A375 (cell line): ENCODE data around the gene ZNF544. TPM values are rescaled to one million over a fixed set of nuclear protein-coding genes. Genes with fewer than 3 reads are reported as not detected.

Source experiments
- total RNA-seq: library from RNA; depleted of rRNA; stranded (reverse); fragments of >200 nt; shearing (Covaris generic); gene quantifications from 2 replicates; pipeline ENCODE4 v1.2.3, GENCODE V29; 2014; rRNA removed

Gene ZNF544
- 59.9 and 84.8 TPM in 2 replicates for total RNA-seq

DNA sequence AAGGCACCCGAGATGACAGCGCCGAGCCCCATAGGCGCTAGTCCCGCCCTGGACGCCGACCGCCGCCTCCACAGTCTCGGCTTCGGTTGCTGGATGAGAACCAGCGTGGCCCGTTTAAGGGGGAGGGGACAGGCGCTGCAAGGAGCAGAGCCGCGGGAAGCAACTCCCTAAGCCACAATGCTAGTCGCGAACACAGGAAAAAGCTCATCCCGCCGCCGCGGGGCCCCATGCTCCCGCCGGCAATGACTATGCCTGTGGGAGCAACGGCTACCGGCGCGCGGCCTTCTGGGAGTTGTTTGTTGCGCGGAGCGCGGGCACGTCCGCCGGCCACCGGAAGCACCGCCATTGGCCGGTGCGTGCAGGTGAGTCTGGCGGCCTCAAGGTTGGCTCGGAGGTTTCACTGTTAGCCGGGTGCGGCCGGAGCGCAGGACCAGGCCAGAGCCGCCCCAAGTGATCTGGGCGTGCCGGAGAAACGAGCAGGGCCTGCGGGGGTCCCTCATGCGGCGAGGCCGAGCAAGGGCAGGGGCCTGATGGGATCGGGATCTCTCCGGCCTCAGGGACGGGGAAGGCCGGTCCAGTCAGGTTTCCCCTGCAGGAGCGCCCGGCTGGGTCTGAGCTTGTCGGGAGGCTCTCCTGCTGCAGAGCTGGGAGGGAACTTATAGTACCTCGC lies at the start of gene ZNF544:
Gene ZNF544 (plus strand): TSS at position 330 of the 670 bp plus-strand sequence. CDS start 15,110 bp downstream, outside the sequence.

DNA sequence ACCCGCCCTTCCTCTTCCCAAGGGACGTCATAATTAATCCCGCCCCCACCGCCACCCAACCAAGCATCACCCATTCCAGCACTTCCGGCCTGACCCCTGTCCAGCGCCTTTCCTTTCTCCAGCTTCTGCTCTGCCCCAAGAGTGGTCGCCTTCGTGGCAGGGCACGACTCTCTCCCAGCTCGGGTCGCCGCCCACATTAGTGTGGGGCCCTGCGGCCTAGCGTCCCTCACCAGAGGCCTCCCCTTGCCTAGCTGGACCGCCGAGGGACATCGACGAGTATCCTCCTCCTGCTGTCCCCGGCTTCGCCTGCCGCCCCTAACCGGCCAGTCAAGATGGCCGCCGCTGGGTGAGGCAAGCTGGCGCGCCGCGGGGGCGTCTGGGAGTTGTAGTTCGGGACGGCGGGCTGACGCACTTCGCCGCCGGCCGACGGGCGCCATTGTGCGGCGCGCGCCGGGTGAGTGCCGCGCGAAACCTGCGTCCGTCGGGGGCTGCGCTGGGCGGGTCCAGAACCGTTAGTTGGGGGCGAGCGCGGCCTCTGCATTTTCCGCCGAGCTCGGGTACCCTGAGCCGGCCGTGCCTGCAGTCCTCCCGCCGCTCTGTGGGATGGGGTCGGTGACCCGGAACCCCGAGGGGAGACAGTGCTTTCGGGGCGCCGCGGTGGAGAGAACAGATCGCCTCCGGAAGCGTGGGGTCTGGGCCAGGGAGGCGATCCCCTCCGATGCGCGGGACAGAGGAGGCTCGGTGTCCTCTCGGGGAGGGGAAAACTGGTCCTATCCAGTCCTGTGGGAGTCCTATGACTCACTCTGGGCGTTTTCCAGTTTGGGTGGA lies 45.5 kb upstream of the ZNF544 start, which contains the start of gene ZNF274:
Gene ZNF274 (plus strand): TSS at position 73 of the 828 bp plus-strand sequence. CDS start 905 bp downstream, outside the sequence.

DNA sequence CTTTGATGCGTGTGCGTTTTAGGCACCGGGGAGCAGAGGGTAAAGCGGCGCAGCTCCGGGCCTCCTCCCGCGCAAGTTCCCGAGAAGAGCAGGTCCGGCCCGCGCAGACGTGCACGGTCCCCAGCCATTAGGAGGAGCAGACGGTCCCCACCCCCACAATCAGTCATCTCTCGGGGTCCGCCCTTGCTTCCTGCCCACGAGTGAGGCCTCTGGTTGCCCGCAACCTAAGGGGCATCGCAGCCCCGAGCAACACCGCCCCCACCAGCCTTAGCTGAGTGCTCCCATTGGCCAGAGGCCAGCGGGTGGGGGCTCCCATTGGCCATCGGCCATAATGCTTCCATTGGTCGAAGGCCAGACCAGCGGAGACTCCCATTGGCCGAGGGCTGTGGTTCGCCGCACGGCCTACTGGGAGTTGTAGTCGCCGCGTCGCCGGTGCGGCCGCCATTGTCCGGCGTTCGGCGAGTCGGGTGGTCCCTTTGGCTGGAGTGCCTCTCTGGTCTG lies 49.9 kb downstream of the ZNF544 start, which contains the start of gene ZNF8:
Gene ZNF8 (plus strand): TSS at position 415 of the 501 bp plus-strand sequence. CDS start 127 bp downstream, outside the sequence.

DNA sequence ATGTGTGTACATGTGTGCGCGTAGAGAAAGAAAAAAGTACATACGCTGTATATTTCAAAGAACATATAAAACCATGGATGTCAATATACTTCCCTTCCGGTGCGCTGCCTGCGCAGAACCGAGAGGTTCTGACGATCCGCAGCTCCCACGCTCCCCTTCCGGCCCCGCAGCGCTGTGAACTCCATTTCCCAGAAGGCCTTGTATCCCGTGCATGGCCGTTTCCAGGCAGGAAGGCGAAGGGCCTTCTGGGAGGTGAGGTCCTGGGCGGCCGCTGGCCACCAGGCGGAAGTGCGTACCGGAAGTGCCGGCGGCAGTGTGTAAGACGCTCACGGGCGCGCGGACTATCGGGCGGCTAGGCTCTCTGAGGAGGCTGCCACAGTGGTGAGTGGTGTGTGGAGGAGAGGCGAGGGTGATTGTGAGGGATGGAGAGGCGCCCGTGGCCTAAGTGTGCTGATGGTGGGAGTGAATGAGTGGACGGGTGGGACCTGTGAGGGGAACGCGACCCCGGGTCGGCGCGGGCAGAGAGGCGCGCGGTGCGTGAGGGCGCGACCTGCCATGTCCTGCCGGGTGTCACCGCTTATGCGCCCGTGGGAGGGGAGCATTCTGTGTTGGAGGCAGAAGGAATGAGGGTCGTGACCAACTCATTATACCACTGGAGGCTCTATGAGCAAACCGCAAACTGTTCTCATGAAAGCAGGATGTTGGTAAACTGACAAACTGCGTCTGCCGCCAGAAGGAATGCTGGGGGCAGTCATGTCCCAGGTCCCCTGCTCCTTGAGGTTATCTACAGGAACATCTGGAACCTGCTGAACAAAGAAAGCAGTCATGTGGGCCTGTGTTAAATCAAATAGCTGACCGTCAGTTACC lies 76.6 kb downstream of the ZNF544 start, which contains the start of gene ERVK3-1:
Gene ERVK3-1 (plus strand): TSS at position 313 of the 867 bp plus-strand sequence. CDS start 6,792 bp downstream, outside the sequence.

Other genes starting within 250 kb of the ZNF544 start
- 6.1 and 11.5 TPM in 2 replicates for gene ZNF606, start 226.1 kb upstream of the ZNF544 start, total RNA-seq
- gene ZSCAN1, start 194.9 kb upstream of the ZNF544 start, total RNA-seq = not detected in 2 replicates
- 0.34 and 0.56 TPM in 2 replicates for gene ZNF135, start 169.6 kb upstream of the ZNF544 start, total RNA-seq
- 24.5 and 27.3 TPM in 2 replicates for gene ZSCAN18, start 130.7 kb upstream of the ZNF544 start, total RNA-seq
- gene ZNF329, start 78.1 kb upstream of the ZNF544 start, total RNA-seq = 10.2 and 10.9 TPM in 2 replicates
- 31.2 and 31.4 TPM in 2 replicates for gene ZNF274, start 45.9 kb upstream of the ZNF544 start, total RNA-seq
- 6.1 and 6.5 TPM in 2 replicates for gene ZNF8, start 50.0 kb downstream of the ZNF544 start, total RNA-seq
- gene ERVK3-1, start 76.5 kb downstream of the ZNF544 start, total RNA-seq = 96.2 and 96.7 TPM in 2 replicates
- gene ZSCAN22, start 98.1 kb downstream of the ZNF544 start, total RNA-seq = 2.9 TPM in 2 replicates
- 13.4 and 31.9 TPM in 2 replicates for gene A1BG, start 124.6 kb downstream of the ZNF544 start, total RNA-seq
- 1.4 and 2.1 TPM in 2 replicates for gene ZNF497, start 133.8 kb downstream of the ZNF544 start, total RNA-seq
- gene ZNF837, start 152.1 kb downstream of the ZNF544 start, total RNA-seq = 5.1 and 6.8 TPM in 2 replicates
- gene RPS5, start 158.4 kb downstream of the ZNF544 start, total RNA-seq = 4,542 and 4,656 TPM in 2 replicates
- 1.4 and 3.8 TPM in 2 replicates for gene RNF225, start 166.7 kb downstream of the ZNF544 start, total RNA-seq
- gene ZNF584, start 179.7 kb downstream of the ZNF544 start, total RNA-seq = 14.3 and 21.4 TPM in 2 replicates
- 0.16 and 0.19 TPM in 2 replicates for gene ZNF132, start 211.2 kb downstream of the ZNF544 start, total RNA-seq
- 11.7 and 14.8 TPM in 2 replicates for gene ZNF324B, start 222.7 kb downstream of the ZNF544 start, total RNA-seq
- gene ZNF324, start 238.2 kb downstream of the ZNF544 start, total RNA-seq = 9.8 and 13.7 TPM in 2 replicates
- 22.6 and 23.1 TPM in 2 replicates for gene ZNF446, start 247.4 kb downstream of the ZNF544 start, total RNA-seq